NCI-H187 treated with DMSO at 0.1 percent for 48 hours (cell line): ENCODE results near the gene PRKD3.

ENCODE experiments used
- DNase-seq: peaks from one replicate; lab custom pipeline; 2025; lab: John Stamatoyannopoulos, UW

PRKD3 gene

GRCh38 chr2:37324786-37325624, at the start of gene PRKD3:
Gene PRKD3 (minus strand): TSS chr2:37324833. CDS start chr2:37316524, 8,309 bp downstream.
- DNase-seq: no peak

GRCh38 chr2:37372000-37372399, 47.4 kb upstream of the PRKD3 start:
- no peak for DNase-seq

- no peak for DNase-seq
Measured at GRCh38 chr2:37370666-37371065, 46.0 kb upstream of the PRKD3 start.

- no peak for DNase-seq
Measured at GRCh38 chr2:37367984-37368383, 43.4 kb upstream of the PRKD3 start.

- no peak for DNase-seq
Measured at GRCh38 chr2:37367310-37367709, 42.7 kb upstream of the PRKD3 start.

GRCh38 chr2:37366773-37367172, 42.1 kb upstream of the PRKD3 start:
- no peak for DNase-seq

GRCh38 chr2:37365669-37366068, 41.0 kb upstream of the PRKD3 start:
- DNase-seq: no peak

- DNase-seq: no peak
Measured at GRCh38 chr2:37364351-37364750, 39.7 kb upstream of the PRKD3 start.

- no peak for DNase-seq
Measured at GRCh38 chr2:37361994-37362698, 37.5 kb upstream of the PRKD3 start.

- no peak for DNase-seq
Measured at GRCh38 chr2:37361216-37361815, 36.7 kb upstream of the PRKD3 start.

- DNase-seq: no peak
Measured at GRCh38 chr2:37358466-37358865, 33.8 kb upstream of the PRKD3 start.

GRCh38 chr2:37357530-37357929, 32.9 kb upstream of the PRKD3 start:
- DNase-seq: no peak

GRCh38 chr2:37357069-37357468, 32.4 kb upstream of the PRKD3 start:
- DNase-seq: no peak

GRCh38 chr2:37356299-37356698, 31.7 kb upstream of the PRKD3 start:
- no peak for DNase-seq

- DNase-seq: no peak
Measured at GRCh38 chr2:37355735-37356134, 31.1 kb upstream of the PRKD3 start.

GRCh38 chr2:37354531-37354930, 29.9 kb upstream of the PRKD3 start:
- no peak for DNase-seq

GRCh38 chr2:37350034-37350433, 25.4 kb upstream of the PRKD3 start:
- no peak for DNase-seq

- DNase-seq: peak; percentile 15
Measured at GRCh38 chr2:37349231-37349860, 24.7 kb upstream of the PRKD3 start.

GRCh38 chr2:37348155-37348554, 23.5 kb upstream of the PRKD3 start:
- DNase-seq: no peak

- no peak for DNase-seq
Measured at GRCh38 chr2:37344453-37345361, 20.1 kb upstream of the PRKD3 start, which contains the start of gene QPCT. Gene QPCT (plus strand): TSS chr2:37344630. CDS start chr2:37344732, 102 bp downstream.
